IPS-15b (cell line): ENCODE measurements around the gene TRO.

Experiments used
- H3K27me3 ChIP-seq: one replicate; pipeline ENCODE4 v1.6.1; 2013; ENCODE audit warnings: low read length; ENCODE audit not compliant: control insufficient read depth, insufficient read depth
- H3K36me3 ChIP-seq: one replicate; pipeline ENCODE4 v1.6.1; 2013; ENCODE audit warnings: low read length; ENCODE audit not compliant: control insufficient read depth, insufficient read depth
- H3K4me1 ChIP-seq: one replicate; pipeline ENCODE4 v1.6.1; 2013; ENCODE audit warnings: mild to moderate bottlenecking, low read length; ENCODE audit not compliant: control insufficient read depth, insufficient read depth
- H3K4me3 ChIP-seq: one replicate; pipeline ENCODE4 v1.5.1; 2013; ENCODE audit warnings: low read depth, low read length
- H3K9ac ChIP-seq: one replicate; pipeline ENCODE4 v1.6.1; 2013; ENCODE audit warnings: low read depth, mild to moderate bottlenecking, low read length
- H3K9me3 ChIP-seq: one replicate; pipeline ENCODE4 v1.6.1; 2013; ENCODE audit warnings: mild to moderate bottlenecking, low read length; ENCODE audit not compliant: control insufficient read depth, insufficient read depth

Gene TRO, protein sequence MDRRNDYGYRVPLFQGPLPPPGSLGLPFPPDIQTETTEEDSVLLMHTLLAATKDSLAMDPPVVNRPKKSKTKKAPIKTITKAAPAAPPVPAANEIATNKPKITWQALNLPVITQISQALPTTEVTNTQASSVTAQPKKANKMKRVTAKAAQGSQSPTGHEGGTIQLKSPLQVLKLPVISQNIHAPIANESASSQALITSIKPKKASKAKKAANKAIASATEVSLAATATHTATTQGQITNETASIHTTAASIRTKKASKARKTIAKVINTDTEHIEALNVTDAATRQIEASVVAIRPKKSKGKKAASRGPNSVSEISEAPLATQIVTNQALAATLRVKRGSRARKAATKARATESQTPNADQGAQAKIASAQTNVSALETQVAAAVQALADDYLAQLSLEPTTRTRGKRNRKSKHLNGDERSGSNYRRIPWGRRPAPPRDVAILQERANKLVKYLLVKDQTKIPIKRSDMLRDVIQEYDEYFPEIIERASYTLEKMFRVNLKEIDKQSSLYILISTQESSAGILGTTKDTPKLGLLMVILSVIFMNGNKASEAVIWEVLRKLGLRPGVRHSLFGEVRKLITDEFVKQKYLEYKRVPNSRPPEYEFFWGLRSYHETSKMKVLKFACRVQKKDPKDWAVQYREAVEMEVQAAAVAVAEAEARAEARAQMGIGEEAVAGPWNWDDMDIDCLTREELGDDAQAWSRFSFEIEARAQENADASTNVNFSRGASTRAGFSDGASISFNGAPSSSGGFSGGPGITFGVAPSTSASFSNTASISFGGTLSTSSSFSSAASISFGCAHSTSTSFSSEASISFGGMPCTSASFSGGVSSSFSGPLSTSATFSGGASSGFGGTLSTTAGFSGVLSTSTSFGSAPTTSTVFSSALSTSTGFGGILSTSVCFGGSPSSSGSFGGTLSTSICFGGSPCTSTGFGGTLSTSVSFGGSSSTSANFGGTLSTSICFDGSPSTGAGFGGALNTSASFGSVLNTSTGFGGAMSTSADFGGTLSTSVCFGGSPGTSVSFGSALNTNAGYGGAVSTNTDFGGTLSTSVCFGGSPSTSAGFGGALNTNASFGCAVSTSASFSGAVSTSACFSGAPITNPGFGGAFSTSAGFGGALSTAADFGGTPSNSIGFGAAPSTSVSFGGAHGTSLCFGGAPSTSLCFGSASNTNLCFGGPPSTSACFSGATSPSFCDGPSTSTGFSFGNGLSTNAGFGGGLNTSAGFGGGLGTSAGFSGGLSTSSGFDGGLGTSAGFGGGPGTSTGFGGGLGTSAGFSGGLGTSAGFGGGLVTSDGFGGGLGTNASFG (N-terminal part only)

DNA sequence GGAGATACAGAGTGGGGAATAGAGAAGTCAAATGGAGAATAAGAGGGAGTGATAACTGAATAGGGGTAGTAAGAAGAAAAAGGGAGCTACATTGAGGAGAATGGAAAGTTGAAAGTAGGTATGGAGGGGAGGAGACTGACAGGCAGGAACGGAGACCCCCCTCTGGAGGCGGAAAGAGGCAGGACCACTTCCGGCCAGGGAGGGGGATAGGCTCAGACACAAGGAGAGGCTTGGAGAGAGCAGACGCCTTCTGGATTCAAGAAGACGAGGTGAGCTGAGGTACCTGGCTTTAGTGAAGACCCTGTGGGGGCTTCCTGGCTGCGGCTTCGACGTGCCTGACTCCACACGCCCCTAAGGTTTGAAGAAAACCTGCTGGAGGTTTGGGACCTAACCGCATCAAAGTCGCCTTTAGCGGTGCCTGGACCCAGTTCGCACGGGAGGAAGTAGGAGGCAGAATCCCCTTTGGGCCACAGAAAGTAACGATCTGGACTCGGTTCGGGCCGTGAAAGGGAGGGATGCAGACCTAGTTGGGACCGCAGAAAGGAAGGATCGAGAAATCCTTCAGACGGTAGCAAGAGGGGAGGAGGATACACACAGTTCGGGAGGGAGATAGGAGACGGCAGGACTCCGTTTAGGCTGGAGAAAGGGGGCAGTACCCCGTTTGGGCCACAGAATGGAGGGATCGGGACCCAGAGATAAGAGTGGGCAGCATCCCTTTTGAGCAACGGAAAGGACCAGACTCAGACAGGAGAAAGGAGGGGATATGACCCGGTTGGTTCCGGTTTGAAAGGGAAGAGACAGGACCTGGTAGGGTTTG, at the start of gene TRO:
Gene TRO, plus strand, starts transcription at position 215 of the 817 bp plus-strand sequence. CDS start 1,423 bp downstream, outside the sequence.
- Histone ChIP-seq H3K9ac (peak within 1 kb of the TSS; percentile 81), H3K4me1 (no peaks in the 10 kb centered on the region), H3K36me3 (peaks cover 12% of the 10 kb centered on the region), H3K4me3 (peak within 1 kb of the TSS; percentile 87), H3K27me3 (no peaks in the 10 kb centered on the region), H3K9me3 (no peaks in the 10 kb centered on the region)

DNA sequence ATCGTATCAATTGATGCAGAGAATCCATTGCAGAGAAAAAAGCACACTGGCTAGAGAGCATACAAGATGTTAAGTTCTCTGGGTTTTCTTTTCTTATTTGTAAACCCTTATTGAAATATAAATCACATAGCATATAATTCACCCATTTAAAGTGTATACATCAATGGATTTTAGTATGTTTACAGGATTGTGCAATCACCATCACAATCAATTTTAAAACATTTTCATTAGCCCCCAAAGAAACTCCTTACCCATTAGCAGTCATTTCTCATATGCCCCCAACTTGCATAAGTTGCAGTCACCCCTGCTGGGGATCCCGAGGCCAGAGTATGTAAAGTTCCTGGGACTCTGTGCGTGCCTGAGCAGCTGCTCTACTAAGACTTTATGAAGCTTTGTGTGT, 34.9 kb upstream of the TRO start:
- Histone ChIP-seq H3K4me3 (no peak overlapping the region), H3K4me1 (no peaks in the 10 kb centered on the region), H3K27me3 (no peaks in the 10 kb centered on the region), H3K9me3 (no peaks in the 10 kb centered on the region), H3K36me3 (no peaks in the 10 kb centered on the region), H3K9ac (no peak overlapping the region)

DNA sequence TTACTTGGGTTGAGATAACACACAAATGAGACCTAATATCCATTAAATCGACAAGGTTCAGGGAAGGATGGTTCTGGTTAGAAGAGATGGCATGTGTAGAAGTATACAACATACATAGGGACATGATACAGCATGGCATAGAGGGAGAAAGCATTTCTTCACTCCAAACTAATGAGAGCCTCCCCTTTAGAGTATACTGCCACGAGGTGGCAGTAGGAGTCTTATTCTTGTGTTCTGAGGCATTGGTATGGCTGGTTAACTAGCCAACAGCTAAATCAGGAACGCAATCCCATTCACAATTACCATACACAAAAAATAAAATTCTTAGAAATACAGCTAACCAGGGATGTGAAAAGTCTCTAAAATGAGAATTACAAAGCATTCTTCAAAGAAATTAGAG, 29.1 kb upstream of the TRO start:
- Histone ChIP-seq H3K4me1 (no peaks in the 10 kb centered on the region), H3K9me3 (no peaks in the 10 kb centered on the region), H3K9ac (no peak overlapping the region), H3K4me3 (no peak overlapping the region), H3K27me3 (no peaks in the 10 kb centered on the region), H3K36me3 (no peaks in the 10 kb centered on the region)

DNA sequence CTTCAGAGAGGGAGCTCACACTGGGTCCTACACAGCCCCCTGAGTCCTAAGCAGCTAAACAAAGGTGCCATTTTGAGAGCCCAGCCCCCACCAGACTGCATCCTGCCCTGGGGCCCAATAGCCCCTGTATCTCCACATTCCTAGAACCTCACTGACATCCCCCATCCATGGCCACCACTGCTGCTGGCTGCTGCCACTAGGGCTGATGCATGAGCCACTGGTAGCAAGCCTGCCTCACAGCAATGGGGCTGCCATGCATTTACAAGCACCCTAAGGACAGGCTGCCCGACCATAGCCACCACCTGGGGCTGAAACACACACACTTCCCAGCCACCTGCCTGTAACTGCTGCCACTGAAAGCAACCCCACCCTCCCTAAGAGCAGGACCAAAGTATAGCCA, 26.5 kb upstream of the TRO start:
- no peaks in the 10 kb centered on the region for H3K27me3 ChIP-seq
- H3K9me3 ChIP-seq: peaks cover 4% of the 10 kb centered on the region
- H3K4me3 ChIP-seq: no peak overlapping the region
- H3K36me3 ChIP-seq: no peaks in the 10 kb centered on the region
- no peaks in the 10 kb centered on the region for H3K4me1 ChIP-seq
- no peak overlapping the region for H3K9ac ChIP-seq

DNA sequence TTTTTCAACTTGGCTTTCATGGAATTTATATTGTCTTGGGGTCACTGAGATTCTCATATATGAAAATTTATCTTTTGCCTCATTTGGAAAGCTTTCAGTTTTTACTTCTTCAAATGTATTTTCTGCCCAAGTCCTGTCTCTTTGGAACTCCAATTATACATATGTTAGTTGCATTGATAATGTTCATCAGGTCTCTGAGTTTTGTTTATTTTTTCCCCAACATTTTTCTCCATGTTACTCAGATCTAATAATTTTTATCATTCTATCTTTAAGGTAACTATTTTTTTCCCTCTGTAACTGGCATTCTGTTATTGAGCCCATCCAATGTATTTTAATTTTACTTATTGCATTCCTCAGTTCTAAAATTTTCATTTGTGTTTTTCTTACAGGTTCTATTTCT, 10.7 kb upstream of the TRO start:
- Histone ChIP-seq H3K9ac (no peak overlapping the region), H3K4me3 (no peak overlapping the region), H3K27me3 (no peaks in the 10 kb centered on the region), H3K4me1 (no peaks in the 10 kb centered on the region), H3K9me3 (no peaks in the 10 kb centered on the region), H3K36me3 (no peaks in the 10 kb centered on the region)

DNA sequence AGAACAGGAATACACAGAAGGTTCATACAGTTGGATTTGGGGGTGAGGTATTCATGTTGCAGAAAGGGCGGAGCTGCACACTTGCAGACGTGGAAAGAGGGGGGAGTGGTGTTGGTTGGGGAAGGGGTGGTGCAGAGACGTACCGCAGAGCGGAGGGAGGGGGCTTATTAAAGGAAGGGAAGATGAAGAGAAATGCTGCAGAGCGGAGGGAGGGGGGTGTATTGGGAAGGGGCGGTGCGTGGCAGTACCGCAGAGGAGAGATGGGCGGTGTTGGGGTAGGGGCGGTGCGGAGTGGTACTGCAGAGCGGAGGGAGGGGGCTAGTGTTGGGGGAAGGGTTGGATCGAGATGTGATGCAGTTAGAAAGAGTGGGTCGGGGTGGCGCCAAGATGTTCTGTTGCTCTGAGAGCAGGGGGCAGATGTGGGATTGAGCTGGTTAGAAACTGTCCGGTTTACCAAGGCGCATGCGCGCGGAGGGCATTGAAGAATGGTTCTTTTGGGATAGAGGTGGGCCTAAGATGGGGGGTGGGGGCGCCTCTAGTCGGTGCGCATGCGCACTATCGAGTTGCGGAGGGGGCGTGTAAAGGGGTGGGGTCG, 900 bp downstream of the TRO start:
- Histone ChIP-seq H3K4me1 (no peaks in the 10 kb centered on the region), H3K9me3 (no peaks in the 10 kb centered on the region), H3K36me3 (peaks cover 12% of the 10 kb centered on the region), H3K27me3 (no peaks in the 10 kb centered on the region), H3K9ac (peak overlapping the region; percentile 81), H3K4me3 (peak overlapping the region; percentile 87)

DNA sequence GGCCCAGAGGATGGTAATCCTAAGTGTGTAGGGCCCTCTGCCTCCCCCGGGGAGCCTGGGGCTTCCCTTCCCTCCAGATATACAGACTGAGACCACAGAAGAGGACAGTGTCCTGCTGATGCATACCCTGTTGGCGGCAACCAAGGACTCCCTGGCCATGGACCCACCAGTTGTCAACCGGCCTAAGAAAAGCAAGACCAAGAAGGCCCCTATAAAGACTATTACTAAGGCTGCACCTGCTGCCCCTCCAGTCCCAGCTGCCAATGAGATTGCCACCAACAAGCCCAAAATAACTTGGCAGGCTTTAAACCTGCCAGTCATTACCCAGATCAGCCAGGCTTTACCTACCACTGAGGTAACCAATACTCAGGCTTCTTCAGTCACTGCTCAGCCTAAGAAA, 1.9 kb downstream of the TRO start:
- no peaks in the 10 kb centered on the region for H3K4me1 ChIP-seq

DNA sequence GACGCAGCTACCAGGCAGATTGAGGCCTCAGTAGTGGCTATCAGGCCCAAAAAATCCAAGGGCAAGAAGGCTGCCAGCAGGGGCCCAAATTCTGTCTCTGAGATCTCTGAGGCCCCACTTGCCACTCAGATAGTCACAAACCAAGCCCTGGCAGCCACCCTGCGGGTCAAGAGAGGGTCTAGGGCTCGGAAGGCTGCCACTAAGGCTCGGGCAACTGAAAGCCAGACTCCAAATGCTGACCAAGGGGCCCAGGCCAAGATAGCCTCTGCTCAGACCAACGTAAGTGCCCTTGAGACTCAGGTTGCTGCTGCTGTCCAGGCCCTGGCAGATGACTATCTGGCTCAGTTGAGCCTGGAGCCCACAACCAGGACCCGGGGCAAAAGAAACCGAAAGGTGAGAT, 2.8 kb downstream of the TRO start:
- Histone ChIP-seq H3K9me3 (no peaks in the 10 kb centered on the region), H3K4me1 (no peaks in the 10 kb centered on the region), H3K36me3 (peaks cover 18% of the 10 kb centered on the region), H3K4me3 (no peak overlapping the region), H3K9ac (no peak overlapping the region), H3K27me3 (no peaks in the 10 kb centered on the region)

More for the DNA sequence above, 1.9 kb downstream of the TRO start:
- H3K9ac ChIP-seq: no peak overlapping the region
- no peaks in the 10 kb centered on the region for H3K9me3 ChIP-seq
- no peaks in the 10 kb centered on the region for H3K27me3 ChIP-seq
- H3K36me3 ChIP-seq: peaks cover 16% of the 10 kb centered on the region
- H3K4me3 ChIP-seq: no peak overlapping the region

DNA sequence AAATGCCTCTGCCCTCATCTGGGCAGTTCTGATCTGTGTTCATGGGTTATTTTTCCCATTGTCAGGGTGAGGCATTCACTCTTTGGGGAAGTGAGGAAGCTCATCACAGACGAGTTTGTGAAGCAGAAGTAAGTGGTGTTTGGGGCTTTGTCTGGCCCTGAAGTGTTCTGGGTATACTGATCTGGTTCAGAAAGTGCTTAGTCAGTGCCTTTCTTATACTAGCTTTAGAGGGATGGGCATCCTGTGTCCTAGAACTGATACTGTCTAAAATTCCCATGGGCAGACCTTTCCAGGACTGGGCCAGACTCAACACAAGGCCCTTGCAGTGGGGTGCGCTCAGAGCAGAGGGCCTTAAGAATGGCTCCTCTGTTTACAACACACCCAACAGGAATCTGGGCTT, 6.4 kb downstream of the TRO start:
- Histone ChIP-seq H3K9me3 (no peaks in the 10 kb centered on the region), H3K27me3 (no peaks in the 10 kb centered on the region), H3K4me1 (no peaks in the 10 kb centered on the region), H3K4me3 (no peak overlapping the region), H3K36me3 (peaks cover 53% of the 10 kb centered on the region), H3K9ac (no peak overlapping the region)

DNA sequence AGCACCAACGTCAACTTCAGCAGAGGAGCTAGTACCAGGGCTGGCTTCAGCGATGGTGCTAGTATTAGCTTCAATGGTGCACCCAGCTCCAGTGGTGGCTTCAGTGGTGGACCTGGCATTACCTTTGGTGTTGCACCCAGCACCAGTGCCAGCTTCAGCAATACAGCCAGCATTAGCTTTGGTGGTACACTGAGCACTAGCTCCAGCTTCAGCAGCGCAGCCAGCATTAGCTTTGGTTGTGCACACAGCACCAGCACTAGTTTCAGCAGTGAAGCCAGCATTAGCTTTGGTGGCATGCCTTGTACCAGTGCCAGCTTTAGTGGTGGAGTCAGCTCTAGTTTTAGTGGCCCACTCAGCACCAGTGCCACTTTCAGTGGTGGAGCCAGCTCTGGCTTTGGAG, 8.3 kb downstream of the TRO start:
- H3K27me3 ChIP-seq: no peaks in the 10 kb centered on the region
- H3K4me3 ChIP-seq: no peak overlapping the region
- no peaks in the 10 kb centered on the region for H3K4me1 ChIP-seq
- H3K36me3 ChIP-seq: peaks cover 53% of the 10 kb centered on the region
- H3K9ac ChIP-seq: no peak overlapping the region
- H3K9me3 ChIP-seq: no peaks in the 10 kb centered on the region
